Sigmoid colon (tissue), 7 donors: ENCODE data around the gene SPATA33. TPM values are rescaled to one million over a fixed set of nuclear protein-coding genes. Genes with fewer than 3 reads are reported as not detected.

Source experiments
- DNase-seq: peaks from one replicate; pipeline ENCODE4 v3.0.0-alpha.2; 2019
- H3K27ac ChIP-seq, 4 donors: fragments of 200-600 bp; sonication (generic); one replicate each; pipeline ENCODE4 v1.5.1; 2016 to 2019; ENCODE audit warnings: mild to moderate bottlenecking in 1 of 4
- H3K27me3 ChIP-seq, 3 donors: fragments of 200-600 bp; sonication (generic); one replicate each; pipeline ENCODE4 v1.5.1; 2019; ENCODE audit warnings: mild to moderate bottlenecking in 1 of 3
- H3K36me3 ChIP-seq, 4 donors: fragments of 200-600 bp; sonication (generic); one replicate each; pipeline ENCODE4 v1.5.1; 2016 to 2019
- H3K4me1 ChIP-seq, 4 donors: fragments of 200-600 bp; sonication (generic); one replicate each; pipeline ENCODE4 v1.5.1; 2017 to 2019
- H3K4me3 ChIP-seq, 4 donors: fragments of 200-600 bp; sonication (generic); one replicate each; pipeline ENCODE4 v1.5.1; 2017 to 2019; ENCODE audit warnings: mild to moderate bottlenecking in 2 of 4, moderate library complexity in 1 of 4
- H3K9me3 ChIP-seq, 4 donors: fragments of 200-600 bp in 3 of 4; sonication (generic) in 3 of 4; one replicate each; pipeline versions ENCODE4 v1.5.1 to v1.6.1; 2013 to 2019
- CTCF ChIP-seq, 4 experiments: fragments of 450-650 bp in 3 of 4; fragments of 200-600 bp in 1 of 4; IDR thresholded peaks; one replicate each; pipeline ENCODE4 v1.5.1; 2016 to 2019; ENCODE audit warnings: antibody characterized with exemption in 4 of 4, mild to moderate bottlenecking in 3 of 4, moderate library complexity in 2 of 4
- EP300 ChIP-seq, 4 donors: sonication (generic); formaldehyde crosslinking; IDR thresholded peaks; one replicate each; pipeline ENCODE4 v1.6.1; 2017; ENCODE audit warnings: antibody characterized with exemption in 4 of 4
- POLR2A ChIP-seq, 2 donors: fragments of 450-650 bp; IDR thresholded peaks; one replicate each; pipeline ENCODE4 v1.6.1; 2016; ENCODE audit warnings: antibody characterized with exemption in 2 of 2, mild to moderate bottlenecking in 2 of 2, moderate library complexity in 2 of 2
- POLR2AphosphoS5 ChIP-seq, 4 donors: sonication (generic); formaldehyde crosslinking; IDR thresholded peaks; one replicate each; pipeline ENCODE4 v1.6.1; 2017; ENCODE audit warnings: antibody characterized with exemption in 4 of 4
- WGBS, 2 donors: extraction: QIAGEN DNeasy Blood & Tissue Kit; methylation state at CpG; one replicate each; pipeline ENCODE4 v1.1.7; 2013; 5-methylcytosine and 5-hydroxymethylcytosine counted together
- intact Hi-C: fragments of 100-400 bp; cut with DNase I; formaldehyde crosslinking; loops from one replicate; pipeline ENCODE4 v1.15.1; 2023
- polyA plus RNA-seq, 3 donors: library from polyadenylated mRNA; stranded (reverse); fragments of 200-250 nt; gene quantifications; one replicate each; pipeline ENCODE4 v1.2.3, GENCODE V29; 2013
- total RNA-seq, 4 donors: library from RNA; depleted of rRNA; stranded (reverse); fragments of >200 nt; gene quantifications; one replicate each; pipeline ENCODE4 v1.1.0, GENCODE V29; 2016
- donor health status: healthy with polysubstance abuse.
- donor health status: Bipolar disorder and iron deficiency.
- donor health status: healthy.

Gene SPATA33
- total and polyA plus RNA-seq, 7 donors, result 1.4 to 7.7 (median 4.6) TPM

GRCh38 chr16:89638455-89638854 lies 19.2 kb upstream of the SPATA33 start:
- 57 to 77% methylated on average over 10 of the region's 10 CpGs for WGBS, 2 donors
- Histone ChIP-seq H3K27me3 (peaks cover 0 to 4% (median 4%) of the 10 kb centered on the region in 3 donors), H3K9me3 (no peaks in the 10 kb centered on the region), H3K4me3 (no peak overlapping the region), H3K27ac (no peak overlapping the region), H3K36me3 (no peaks in the 10 kb centered on the region), H3K4me1 (peaks cover 0 to 14% (median 11%) of the 10 kb centered on the region in 4 donors)
- no peak for DNase-seq
- intact Hi-C loops, result no loop called here
- no peak for TF ChIP-seq POLR2AphosphoS5 (IDR thresholded peaks at IDR 0.05)
- TF ChIP-seq POLR2A (IDR thresholded peaks at IDR 0.05), result no peak
- no peak for TF ChIP-seq CTCF (IDR thresholded peaks at IDR 0.05)
- no peak for TF ChIP-seq EP300 (IDR thresholded peaks at IDR 0.05)

- H3K36me3 ChIP-seq, result peaks cover 0 to 4% (median 1%) of the 10 kb centered on the region in 4 donors
- no peak for DNase-seq
- no peak overlapping the region for H3K27ac ChIP-seq
- intact Hi-C loops, result no loop called here
- no peaks in the 10 kb centered on the region for H3K9me3 ChIP-seq
- no peaks in the 10 kb centered on the region for H3K27me3 ChIP-seq
- 15 to 73% methylated on average over 6 of the region's 6 CpGs for WGBS, 2 donors
- peaks cover 0 to 14% (median 11%) of the 10 kb centered on the region in 4 donors for H3K4me1 ChIP-seq
- H3K4me3 ChIP-seq, result no peak overlapping the region
- TF ChIP-seq POLR2AphosphoS5 (IDR thresholded peaks at IDR 0.05), result no peak
- TF ChIP-seq POLR2A (IDR thresholded peaks at IDR 0.05), result no peak
- TF ChIP-seq CTCF (IDR thresholded peaks at IDR 0.05), result no peak
- no peak for TF ChIP-seq EP300 (IDR thresholded peaks at IDR 0.05)
Observed at GRCh38 chr16:89639385-89639784, 18.3 kb upstream of the SPATA33 start.

- peak overlapping the region in 2 of 4 donors; percentile 55 to 58 for H3K27ac ChIP-seq
- TF ChIP-seq CTCF (IDR thresholded peaks at IDR 0.05), result peak in 1 of 4 experiments; percentile 16
- TF ChIP-seq EP300 (IDR thresholded peaks at IDR 0.05), result no peak
- TF ChIP-seq POLR2A (IDR thresholded peaks at IDR 0.05), result no peak
- TF ChIP-seq POLR2AphosphoS5 (IDR thresholded peaks at IDR 0.05), result no peak
- no peak for DNase-seq
- intact Hi-C loops, result no loop called here
- H3K4me3 ChIP-seq, result peak overlapping the region in 2 of 4 donors; percentile 41 to 45
- peaks cover 0 to 14% (median 11%) of the 10 kb centered on the region in 4 donors for H3K4me1 ChIP-seq
- H3K27me3 ChIP-seq, result no peaks in the 10 kb centered on the region
- peaks cover 12 to 27% (median 20%) of the 10 kb centered on the region in 4 donors for H3K36me3 ChIP-seq
- 54 to 55% methylated on average over 14 of the region's 14 CpGs for WGBS, 2 donors
- no peaks in the 10 kb centered on the region for H3K9me3 ChIP-seq
Observed at GRCh38 chr16:89641458-89642119, 16.0 kb upstream of the SPATA33 start.

- WGBS, 2 donors, result 86% methylated on average over 13 of the region's 13 CpGs
- DNase-seq, result no peak
- H3K27ac ChIP-seq, result no peak overlapping the region
- no peaks in the 10 kb centered on the region for H3K9me3 ChIP-seq
- no peaks in the 10 kb centered on the region for H3K27me3 ChIP-seq
- intact Hi-C loops, result no loop called here
- peaks cover 0 to 14% (median 11%) of the 10 kb centered on the region in 4 donors for H3K4me1 ChIP-seq
- TF ChIP-seq POLR2AphosphoS5 (IDR thresholded peaks at IDR 0.05) (no peak), POLR2A (IDR thresholded peaks at IDR 0.05) (no peak), EP300 (IDR thresholded peaks at IDR 0.05) (no peak), CTCF (IDR thresholded peaks at IDR 0.05) (no peak)
- peaks cover 12 to 35% (median 28%) of the 10 kb centered on the region in 4 donors for H3K36me3 ChIP-seq
- no peak overlapping the region for H3K4me3 ChIP-seq
Observed at GRCh38 chr16:89642574-89642973, 15.1 kb upstream of the SPATA33 start.
